HEK293 (cell line): ENCODE results near the gene LPO.

ENCODE experiments used
- CTCF ChIA-PET: fragments of 350-600 bp; formaldehyde crosslinking; extraction: SDS; loops from one replicate; lab custom pipeline; 2021; ENCODE audit warnings: antibody characterized with exemption; lab: Yijun Ruan, JAX
- POLR2A ChIA-PET: fragments of 300-600 bp; formaldehyde crosslinking; extraction: SDS; loops from one replicate; lab custom pipeline; 2020; ENCODE audit warnings: antibody characterized with exemption, inconsistent platforms; lab: Yijun Ruan, JAX
- H3K27ac ChIP-seq: fragments of 200-500 bp; sonication (Bioruptor generic); 2 replicates; pipeline ENCODE4 v1.5.1; 2014; ENCODE audit warnings: low read depth, low read length, control low read depth, inconsistent platforms; ENCODE audit errors: extremely low read depth
- H3K36me3 ChIP-seq, 2 experiments: fragments of 200-500 bp in 1 of 2; sonication (Bioruptor generic) in 1 of 2; 1 replicate in 1 of 2; 2 replicates in 1 of 2; pipeline ENCODE4 v1.5.1; 2014 to 2017; ENCODE audit warnings: inconsistent platforms in 2 of 2, low read length in 2 of 2; ENCODE audit not compliant: control insufficient read depth in 2 of 2, insufficient read depth in 1 of 2
- H3K4me1 ChIP-seq: fragments of 200-500 bp; sonication (Bioruptor generic); 2 replicates; pipeline ENCODE4 v1.5.1; 2014; ENCODE audit warnings: mild to moderate bottlenecking, low read length, inconsistent platforms; ENCODE audit not compliant: control insufficient read depth, insufficient read depth
- H3K4me3 ChIP-seq: 2 replicates; pipeline ENCODE4 v1.5.1; 2011; ENCODE audit warnings: low read depth, mild to moderate bottlenecking, control low read depth, low read length, moderate library complexity
- H3K9me3 ChIP-seq: fragments of 200-500 bp; sonication (Bioruptor generic); 2 replicates; pipeline ENCODE4 v1.5.1; 2014; ENCODE audit warnings: low read depth, low read length, inconsistent platforms; ENCODE audit not compliant: control insufficient read depth, insufficient read depth
- GLIS1 ChIP-seq: fragments of 450-650 bp; formaldehyde crosslinking; IDR thresholded peaks from 2 replicates; pipeline ENCODE4 v1.5.1; 2016; ENCODE audit warnings: missing biosample characterization, missing genetic modification characterization
- HOXA7 ChIP-seq: sonication (generic); formaldehyde crosslinking; IDR thresholded peaks from 2 replicates; pipeline ENCODE4 v1.8.1; 2022; ENCODE audit warnings: missing genetic modification reagents, borderline replicate concordance
- KLF1 ChIP-seq: fragments of 450-650 bp; formaldehyde crosslinking; IDR thresholded peaks from 2 replicates; pipeline ENCODE4 v1.5.1; 2016; ENCODE audit warnings: missing biosample characterization, missing genetic modification characterization
- PRDM1 ChIP-seq: fragments of 450-650 bp; formaldehyde crosslinking; IDR thresholded peaks from 2 replicates; pipeline ENCODE4; 2016; ENCODE audit warnings: missing biosample characterization, missing genetic modification characterization
- SETDB1 ChIP-seq: IDR thresholded peaks from one replicate; pipeline ENCODE4 v1.6.1; 2017; ENCODE audit warnings: mild to moderate bottlenecking, low read length, moderate library complexity, mixed read lengths; ENCODE audit not compliant: insufficient read length
- SP2 ChIP-seq: fragments of 450-650 bp; formaldehyde crosslinking; IDR thresholded peaks from 2 replicates; pipeline ENCODE4 v1.5.1; 2016; ENCODE audit warnings: missing biosample characterization, missing genetic modification characterization
- ZNF112 ChIP-seq: fragments of 450-650 bp; formaldehyde crosslinking; IDR thresholded peaks from 2 replicates; pipeline ENCODE4 v1.5.0; 2017; ENCODE audit warnings: missing biosample characterization, missing genetic modification characterization
- ZNF138 ChIP-seq: fragments of 450-650 bp; formaldehyde crosslinking; IDR thresholded peaks from 2 replicates; pipeline ENCODE4 v1.5.1; 2016; ENCODE audit warnings: missing biosample characterization, missing genetic modification characterization, borderline replicate concordance
- ZNF18 ChIP-seq: fragments of 450-650 bp; formaldehyde crosslinking; IDR thresholded peaks from 2 replicates; pipeline ENCODE4 v1.5.1; 2016; ENCODE audit warnings: missing biosample characterization, missing genetic modification characterization
- ZNF184 ChIP-seq: fragments of 450-650 bp; IDR thresholded peaks from 2 replicates; pipeline ENCODE4 v1.5.1; 2018; ENCODE audit warnings: missing biosample characterization, mild to moderate bottlenecking, missing genetic modification characterization
- ZNF24 ChIP-seq: fragments of 450-650 bp; formaldehyde crosslinking; IDR thresholded peaks from 2 replicates; pipeline ENCODE4 v1.5.1; 2016; ENCODE audit warnings: missing biosample characterization, missing genetic modification characterization
- ZNF280D ChIP-seq: fragments of 450-650 bp; formaldehyde crosslinking; IDR thresholded peaks from 2 replicates; pipeline ENCODE4 v1.5.1; 2016; ENCODE audit warnings: missing biosample characterization, missing genetic modification characterization
- ZNF335 ChIP-seq: fragments of 450-650 bp; formaldehyde crosslinking; conservative IDR thresholded peaks from 2 replicates; pipeline ENCODE4 v1.5.1; 2016; ENCODE audit warnings: missing biosample characterization, missing genetic modification characterization
- ZNF398 ChIP-seq: fragments of 450-650 bp; formaldehyde crosslinking; IDR thresholded peaks from 2 replicates; pipeline ENCODE4 v1.5.1; 2017; ENCODE audit warnings: missing biosample characterization, missing genetic modification characterization
- ZNF513 ChIP-seq: fragments of 450-650 bp; IDR thresholded peaks from 2 replicates; pipeline ENCODE4 v1.5.1; 2018; ENCODE audit warnings: missing biosample characterization, missing genetic modification characterization
- ZNF514 ChIP-seq: fragments of 450-650 bp; formaldehyde crosslinking; IDR thresholded peaks from 2 replicates; pipeline ENCODE4 v1.5.1; 2016; ENCODE audit warnings: missing biosample characterization, missing genetic modification characterization
- ZNF585B ChIP-seq: fragments of 450-650 bp; formaldehyde crosslinking; IDR thresholded peaks from 2 replicates; pipeline ENCODE4 v1.5.1; 2016; ENCODE audit warnings: missing biosample characterization, missing genetic modification characterization
- ZNF639 ChIP-seq: fragments of 450-650 bp; formaldehyde crosslinking; IDR thresholded peaks from 2 replicates; pipeline ENCODE4 v1.5.1; 2016; ENCODE audit warnings: missing biosample characterization, missing genetic modification characterization
- ZXDB ChIP-seq: fragments of 450-650 bp; formaldehyde crosslinking; IDR thresholded peaks from 2 replicates; pipeline ENCODE4 v1.5.1; 2016; ENCODE audit warnings: missing biosample characterization, missing genetic modification characterization

The LPO gene

GRCh38 chr17:58313815-58314705 lies 75.7 kb downstream of the LPO start (continued):
- TF ChIP-seq ZNF335 (peak; percentile 40; the same call in 1 of the 2 replicates), ZXDB (peak; percentile 37; the same call in 1 of the 2 replicates), ZNF280D (tag by site-specific recombination) (0 out of 2 replicates have a peak, but pooled peaks have one; percentile 31), ZNF639 (tag by site-specific recombination) (no peak), KLF1 (tag by site-specific recombination) (peak; percentile 39; the same call in 1 of the 2 replicates), ZNF398 (peak; percentile 64; the same call in 1 of the 2 replicates), ZNF24 (tag by site-specific recombination) (peak; percentile 65; the same call in 1 of the 2 replicates), GLIS1 (tag by site-specific recombination) (peak; percentile 64), SETDB1 (peak; percentile 86)

GRCh38 chr17:58314706-58315015 lies 76.3 kb downstream of the LPO start:
- Histone ChIP-seq H3K9me3 (no peaks in the 10 kb centered on the region), H3K4me1 (peaks cover 9% of the 10 kb centered on the region), H3K27ac (peak overlapping the region; percentile 43; the same call in 1 of the 2 replicates), H3K4me3 (no peak overlapping the region), H3K36me3 (no peaks in the 10 kb centered on the region)
- POLR2A ChIA-PET, result no interaction called here
- TF ChIP-seq ZNF18 (tag by site-specific recombination), result peak; percentile 44; the same call in 1 of the 2 replicates
- 0 out of 2 replicates have a peak, but pooled peaks have one; percentile 7 for TF ChIP-seq ZNF335
- no peak for TF ChIP-seq ZNF514 (tag by site-specific recombination)
- no peak for TF ChIP-seq ZNF184 (tag by site-specific recombination)
- no peak for TF ChIP-seq ZNF585B (tag by site-specific recombination)
- TF ChIP-seq SP2 (tag by site-specific recombination), result no peak
- CTCF ChIA-PET, result interaction anchor here (0.9 to 8.0 kb wide), 5 partner anchors 11 to 135 kb away, joined by 3 to 189 read pairs (median 26); partner anchors contain the start of gene RNF43

GRCh38 chr17:58315281-58315711 lies 76.9 kb downstream of the LPO start:
- Histone ChIP-seq H3K4me3 (no peak overlapping the region), H3K27ac (no peak overlapping the region), H3K4me1 (peaks cover 9% of the 10 kb centered on the region), H3K9me3 (no peaks in the 10 kb centered on the region), H3K36me3 (no peaks in the 10 kb centered on the region)
- ChIA-PET POLR2A (no interaction called here), CTCF (interaction anchor here (0.6 to 8.0 kb wide), 10 partner anchors 10 to 134 kb away, joined by 3 to 189 read pairs (median 4); partner anchors contain the start of gene RNF43)
- TF ChIP-seq ZNF138 (no peak), ZNF112 (no peak), PRDM1 (no peak), ZNF398 (no peak), HOXA7 (no peak), GLIS1 (tag by site-specific recombination) (no peak), ZNF513 (tag by site-specific recombination) (no peak)
